ENCODE measurements around the gene TENM3.

The TENM3 gene

GRCh38 chr4:182831376-182831775 lies 588.2 kb downstream of the TENM3 start:
- TF ChIP-seq OSR1 (CRISPR knock-in tag; IDR thresholded peaks at IDR 0.05) (no peak), PPARA (CRISPR knock-in tag; IDR thresholded peaks at IDR 0.05; ENCODE audit: borderline replicate concordance) (no peak), ZC3H10 (CRISPR knock-in tag; IDR thresholded peaks at IDR 0.05) (no peak), TCF4 (CRISPR knock-in tag; IDR thresholded peaks at IDR 0.05; ENCODE audit: borderline replicate concordance) (no peak), ESRRG (CRISPR knock-in tag; IDR thresholded peaks at IDR 0.05) (no peak), ZNF565 (CRISPR knock-in tag; conservative IDR thresholded peaks at IDR 0.05; ENCODE audit: low read depth) (no peak), ARNTL (CRISPR knock-in tag; IDR thresholded peaks at IDR 0.05; ENCODE audit: borderline replicate concordance, low read depth) (no peak), GLIS3 (CRISPR knock-in tag; IDR thresholded peaks at IDR 0.05) (no peak), ZNF70 (CRISPR knock-in tag; IDR thresholded peaks at IDR 0.05) (no peak)
- TF ChIP-seq, protein P1, sequence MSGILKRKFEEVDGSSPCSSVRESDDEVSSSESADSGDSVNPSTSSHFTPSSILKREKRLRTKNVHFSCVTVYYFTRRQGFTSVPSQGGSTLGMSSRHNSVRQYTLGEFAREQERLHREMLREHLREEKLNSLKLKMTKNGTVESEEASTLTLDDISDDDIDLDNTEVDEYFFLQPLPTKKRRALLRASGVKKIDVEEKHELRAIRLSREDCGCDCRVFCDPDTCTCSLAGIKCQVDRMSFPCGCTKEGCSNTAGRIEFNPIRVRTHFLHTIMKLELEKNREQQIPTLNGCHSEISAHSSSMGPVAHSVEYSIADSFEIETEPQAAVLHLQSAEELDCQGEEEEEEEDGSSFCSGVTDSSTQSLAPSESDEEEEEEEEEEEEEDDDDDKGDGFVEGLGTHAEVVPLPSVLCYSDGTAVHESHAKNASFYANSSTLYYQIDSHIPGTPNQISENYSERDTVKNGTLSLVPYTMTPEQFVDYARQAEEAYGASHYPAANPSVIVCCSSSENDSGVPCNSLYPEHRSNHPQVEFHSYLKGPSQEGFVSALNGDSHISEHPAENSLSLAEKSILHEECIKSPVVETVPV (CRISPR knock-in tag; IDR thresholded peaks at IDR 0.05): no peak
- no peak for ATAC-seq

- no peak for ATAC-seq
- TF ChIP-seq ZC3H10 (CRISPR knock-in tag; IDR thresholded peaks at IDR 0.05): no peak
- no peak for TF ChIP-seq TOX (CRISPR knock-in tag; IDR thresholded peaks at IDR 0.05; ENCODE audit: borderline replicate concordance)
- no peak for TF ChIP-seq POU6F1 (CRISPR knock-in tag; IDR thresholded peaks at IDR 0.05; ENCODE audit: borderline replicate concordance, low read depth)
- no peak for TF ChIP-seq PPARA (CRISPR knock-in tag; IDR thresholded peaks at IDR 0.05; ENCODE audit: borderline replicate concordance)
- TF ChIP-seq CSDC2 (CRISPR knock-in tag; IDR thresholded peaks at IDR 0.05): no peak
- no peak for TF ChIP-seq ZNF565 (CRISPR knock-in tag; conservative IDR thresholded peaks at IDR 0.05; ENCODE audit: low read depth)
- TF ChIP-seq GLIS3 (CRISPR knock-in tag; IDR thresholded peaks at IDR 0.05): no peak
Measured at GRCh38 chr4:182832352-182833120, 589.3 kb downstream of the TENM3 start.

DNA sequence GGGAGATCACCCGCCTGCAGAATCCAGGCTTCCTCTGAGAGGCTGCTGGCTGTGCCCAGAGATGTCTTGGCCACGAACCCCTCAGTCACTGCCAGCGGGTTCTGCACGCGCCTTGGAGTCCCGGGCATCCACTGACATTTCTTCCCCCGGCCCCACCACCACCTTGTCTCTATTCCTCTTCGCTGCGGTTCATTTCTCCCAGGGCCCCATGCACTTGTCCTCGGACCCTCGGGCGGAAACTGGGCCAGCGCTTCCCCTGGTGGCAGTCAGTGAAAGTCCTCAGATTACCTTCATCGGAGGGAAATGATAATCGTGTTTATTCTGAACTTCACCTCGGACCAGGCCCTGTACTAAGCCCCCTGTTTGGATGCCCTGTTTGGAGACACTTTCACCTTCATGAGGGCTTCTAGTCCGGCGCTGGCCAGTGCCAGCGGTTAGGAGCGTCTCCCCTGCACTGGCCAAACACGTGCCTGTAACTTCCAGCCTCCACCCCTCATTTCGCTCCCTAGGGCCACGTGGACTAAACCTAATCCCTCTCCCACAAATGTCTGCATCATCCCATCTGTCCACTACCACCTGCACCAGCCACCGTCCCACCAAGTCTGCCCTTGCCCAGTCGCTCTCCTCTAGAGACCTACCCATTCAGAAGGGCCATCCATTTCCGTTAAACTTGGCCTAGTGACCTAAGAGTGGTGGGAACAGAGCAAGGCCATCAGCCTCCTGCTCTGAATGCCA lies 592.0 kb downstream of the TENM3 start:
- TF ChIP-seq ZFP30 (CRISPR knock-in tag; IDR thresholded peaks at IDR 0.05) (no peak), ARNTL (CRISPR knock-in tag; IDR thresholded peaks at IDR 0.05; ENCODE audit: borderline replicate concordance, low read depth) (no peak), GLIS3 (CRISPR knock-in tag; IDR thresholded peaks at IDR 0.05) (no peak), POU6F1 (CRISPR knock-in tag; IDR thresholded peaks at IDR 0.05; ENCODE audit: borderline replicate concordance, low read depth) (no peak), RARB (CRISPR knock-in tag; IDR thresholded peaks at IDR 0.05) (no peak), TSHZ2 (CRISPR knock-in tag; IDR thresholded peaks at IDR 0.05) (no peak), ZC3H10 (CRISPR knock-in tag; IDR thresholded peaks at IDR 0.05) (no peak), PATZ1 (CRISPR knock-in tag; IDR thresholded peaks at IDR 0.05; ENCODE audit: borderline replicate concordance) (no peak), ISL1 (CRISPR knock-in tag; IDR thresholded peaks at IDR 0.05) (no peak), ZNF565 (CRISPR knock-in tag; conservative IDR thresholded peaks at IDR 0.05; ENCODE audit: low read depth) (no peak), BACH2 (CRISPR knock-in tag; IDR thresholded peaks at IDR 0.05; ENCODE audit: borderline replicate concordance) (no peak), PPARA (CRISPR knock-in tag; IDR thresholded peaks at IDR 0.05; ENCODE audit: borderline replicate concordance) (no peak), ESRRG (CRISPR knock-in tag; IDR thresholded peaks at IDR 0.05) (no peak), ZNF8 (CRISPR knock-in tag; IDR thresholded peaks at IDR 0.05) (no peak), TCF4 (CRISPR knock-in tag; IDR thresholded peaks at IDR 0.05; ENCODE audit: borderline replicate concordance) (no peak), TOX (CRISPR knock-in tag; IDR thresholded peaks at IDR 0.05; ENCODE audit: borderline replicate concordance) (no peak)
- TF ChIP-seq, protein P1 (CRISPR knock-in tag; IDR thresholded peaks at IDR 0.05): no peak
- ATAC-seq: no peak; the same call in 2 of the 3 replicates
